ENCODE results near the gene TNNT2. TPM values are rescaled to one million over a fixed set of nuclear protein-coding genes. Genes with fewer than 3 reads are reported as not detected.

Gene TNNT2
- total and polyA plus RNA-seq, 2 donors (not counting 3 experiments of a cell fraction or from before 2014, with no cell fraction given), result not detected

DNA sequence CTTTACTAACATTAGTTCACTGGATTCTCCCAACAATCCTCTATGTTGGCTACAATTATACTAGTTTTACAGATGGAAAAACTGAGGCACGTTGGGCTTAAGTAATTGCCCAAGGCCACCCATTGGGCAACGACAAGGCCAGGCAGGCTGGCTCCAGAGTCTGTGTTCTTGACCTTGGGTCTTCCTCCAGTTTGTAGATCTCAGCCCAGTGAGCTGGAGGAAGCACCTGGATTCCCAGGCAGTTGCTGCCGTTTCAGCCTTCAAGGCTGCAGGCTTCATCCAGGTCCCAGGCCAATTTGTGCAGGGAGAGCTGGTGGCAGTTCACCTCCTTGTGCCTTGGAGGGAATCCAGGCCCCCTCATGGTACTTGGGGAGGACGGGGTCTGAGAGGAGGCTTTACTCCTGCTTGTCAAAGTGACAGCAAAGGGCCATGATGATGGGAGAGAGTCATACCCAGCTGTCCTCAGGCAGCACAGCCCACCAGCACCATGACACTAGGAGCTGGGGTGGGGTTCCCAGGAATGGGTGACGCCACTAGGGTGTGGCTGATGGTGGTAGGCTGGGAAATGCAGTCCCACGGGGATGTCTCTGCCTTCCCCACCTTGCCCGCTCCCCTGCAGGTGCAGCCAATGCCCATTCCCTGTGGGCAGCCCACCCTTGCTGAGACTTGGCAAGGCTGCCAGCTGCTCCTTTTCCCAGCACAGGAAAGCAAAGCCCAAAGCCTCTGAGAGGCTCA lies 67.1 kb downstream of the TNNT2 start:
- H3K9ac ChIP-seq (replicated peaks; ENCODE audit: extremely low read depth, insufficient read depth, low read length), result no peak overlapping the region
- peaks cover 8% of the 10 kb centered on the region for H3K4me1 ChIP-seq (ENCODE audit: control insufficient read depth, extremely low read depth, insufficient read depth, low read length)
- no TSS peak for BruUV-seq (replicated peaks)
- no peaks in the 10 kb centered on the region for H3K36me3 ChIP-seq (ENCODE audit: control insufficient read depth in 2 of 2, extremely low read depth in 1 of 2, insufficient read depth in 2 of 2, low read length in 2 of 2)
- H3K4me2 ChIP-seq (ENCODE audit: insufficient read depth, low read length), result no peak overlapping the region
- peak; percentile 20 for DNase-seq (ENCODE audit: low read depth, low spot score)
- FAIRE-seq, result no peak
- ChIA-PET CTCF (interaction anchor here (1.2 kb wide), 1 partner anchor 21 kb away, joined by 3 read pairs; no protein-coding TSS in a partner anchor), POLR2A (no interaction called here)
- no peaks in the 10 kb centered on the region for H3K79me2 ChIP-seq (ENCODE audit: control insufficient read depth, insufficient read depth, low read length)
- H4K20me1 ChIP-seq (replicated peaks; ENCODE audit: control insufficient read depth, extremely low read depth, insufficient read depth, low read length), result no peaks in the 10 kb centered on the region
- no peak for TF ChIP-seq POLR2A (IDR thresholded peaks at IDR 0.05; ENCODE audit: low read depth, low read length)
- no peak for TF ChIP-seq EZH2 (IDR thresholded peaks at IDR 0.05; ENCODE audit: borderline replicate concordance, low read depth, low read length, severe bottlenecking)
- no peak for TF ChIP-seq JUN (IDR thresholded peaks at IDR 0.05; ENCODE audit: borderline replicate concordance, insufficient read depth, insufficient read length, low read depth)
- TF ChIP-seq, protein P1, sequence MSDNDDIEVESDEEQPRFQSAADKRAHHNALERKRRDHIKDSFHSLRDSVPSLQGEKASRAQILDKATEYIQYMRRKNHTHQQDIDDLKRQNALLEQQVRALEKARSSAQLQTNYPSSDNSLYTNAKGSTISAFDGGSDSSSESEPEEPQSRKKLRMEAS (IDR thresholded peaks at IDR 0.05; ENCODE audit: insufficient read depth, insufficient read length), result no peak
- TF ChIP-seq FOS (IDR thresholded peaks at IDR 0.05; ENCODE audit: borderline replicate concordance, insufficient read depth, low read length), result no peak
- no peak for TF ChIP-seq POLR2AphosphoS5 (IDR thresholded peaks at IDR 0.05; ENCODE audit: insufficient read depth, low read depth, low read length)
- no peak for TF ChIP-seq MYC (IDR thresholded peaks at IDR 0.05; ENCODE audit: low read depth, low read length)
- TF ChIP-seq GATA2 (IDR thresholded peaks at IDR 0.05; ENCODE audit: insufficient read depth, insufficient read length, low read depth, low read length), result no peak
- no peak for TF ChIP-seq CTCF (IDR thresholded peaks at IDR 0.05; ENCODE audit: extremely low read depth in 1 of 2, insufficient read depth in 1 of 2, low read depth in 1 of 2, low read length in 2 of 2)
- dilution Hi-C loops (cut with MboI; ENCODE audit: extremely low pct_ligation_motif_present, low sequenced_read_pairs), result no loop called here
- no peaks in the 10 kb centered on the region for H3K9me1 ChIP-seq (replicated peaks; ENCODE audit: control insufficient read depth, extremely low read depth, insufficient read depth, low read length)
- no peaks in the 10 kb centered on the region for H3K9me3 ChIP-seq (replicated peaks; ENCODE audit: control insufficient read depth, insufficient read depth, low read length)
- peaks cover 4 to 11% of the 10 kb centered on the region in 2 experiments for H3K27me3 ChIP-seq (ENCODE audit: control insufficient read depth in 2 of 2, insufficient read depth in 2 of 2, low read length in 2 of 2)
- no peak overlapping the region for H3K27ac ChIP-seq (ENCODE audit: insufficient read depth, low read depth, low read length)
- H2AFZ ChIP-seq (ENCODE audit: low read depth, low read length), result no peak overlapping the region
- intact Hi-C loops (cut with micrococcal nuclease), result no loop called here
- no peak overlapping the region for H3K4me3 ChIP-seq (replicated peaks in 1 of 3; ENCODE audit: insufficient read depth in 1 of 3, low read depth in 1 of 3, low read length in 3 of 3)

Measured in endothelial cell of umbilical vein (primary cell).